H9 (cell line): ENCODE measurements around the gene KIF26A. TPM values are rescaled to one million over a fixed set of nuclear protein-coding genes. Genes with fewer than 3 reads are reported as not detected.

ENCODE experiments used
- DNase-seq: peaks from one replicate; pipeline ENCODE4 v3.0.0-alpha.2; 2017
- H2AFZ ChIP-seq: one replicate; pipeline ENCODE4 v1.6.1; 2013; ENCODE audit warnings: mild to moderate bottlenecking, low read length, control low read depth, moderate library complexity
- H2AK5ac ChIP-seq: 2 replicates; pipeline ENCODE4 v1.6.1; 2013; ENCODE audit warnings: low read length, control low read depth, mixed read lengths; ENCODE audit not compliant: insufficient read length
- H2BK120ac ChIP-seq: one replicate; pipeline ENCODE4 v1.6.1; 2013; ENCODE audit warnings: low read depth, mild to moderate bottlenecking, low read length, control low read depth, inconsistent platforms; ENCODE audit not compliant: poor library complexity, severe bottlenecking
- H2BK12ac ChIP-seq: 2 replicates; pipeline ENCODE4 v1.6.1; 2013; ENCODE audit warnings: low read length, control low read depth, mixed read lengths, low read depth; ENCODE audit not compliant: insufficient read length
- H2BK15ac ChIP-seq: 2 replicates; pipeline ENCODE4 v1.6.1; 2013; ENCODE audit warnings: low read depth, low read length, control low read depth
- H2BK20ac ChIP-seq: one replicate; pipeline ENCODE4 v1.6.1; 2013; ENCODE audit warnings: low read depth, mild to moderate bottlenecking, low read length, control low read depth, inconsistent platforms; ENCODE audit not compliant: poor library complexity, severe bottlenecking
- H2BK5ac ChIP-seq: 2 replicates; pipeline ENCODE4 v1.6.1; 2013; ENCODE audit warnings: low read length, control low read depth, mixed read lengths; ENCODE audit not compliant: insufficient read length
- H3K14ac ChIP-seq: 2 replicates; pipeline ENCODE4 v1.6.1; 2013; ENCODE audit warnings: low read length, control low read depth; ENCODE audit not compliant: insufficient read depth
- H3K18ac ChIP-seq: 2 replicates; pipeline ENCODE4 v1.6.1; 2013; ENCODE audit warnings: low read depth, mild to moderate bottlenecking, mixed read lengths, low read length, control low read depth; ENCODE audit not compliant: insufficient read length
- H3K23ac ChIP-seq: 2 replicates; pipeline ENCODE4 v1.6.1; 2013; ENCODE audit warnings: low read length, control low read depth, mixed read lengths, low read depth; ENCODE audit not compliant: insufficient read length
- H3K23me2 ChIP-seq: 2 replicates; pipeline ENCODE4 v1.6.1; 2013; ENCODE audit warnings: low read depth, mild to moderate bottlenecking, mixed read lengths, low read length, control low read depth; ENCODE audit not compliant: insufficient read length, poor library complexity, severe bottlenecking
- H3K27ac ChIP-seq: 2 replicates; pipeline ENCODE4 v1.5.1; 2013; ENCODE audit warnings: low read length, control low read depth, mixed read lengths, low read depth; ENCODE audit not compliant: insufficient read length
- H3K27me3 ChIP-seq: 2 replicates; pipeline ENCODE4 v1.6.1; 2013; ENCODE audit warnings: low read length, control low read depth, inconsistent platforms; ENCODE audit not compliant: insufficient read depth
- H3K4ac ChIP-seq: 2 replicates; pipeline ENCODE4 v1.6.1; 2013; ENCODE audit warnings: low read depth, mild to moderate bottlenecking, control low read depth, inconsistent platforms, low read length, moderate library complexity
- H3K4me1 ChIP-seq: 2 replicates; pipeline ENCODE4 v1.6.1; 2013; ENCODE audit warnings: low read length, control low read depth, inconsistent platforms; ENCODE audit not compliant: insufficient read depth
- H3K4me2 ChIP-seq: 2 replicates; pipeline ENCODE4 v1.6.1; 2013; ENCODE audit warnings: low read length, control low read depth, mixed read lengths; ENCODE audit not compliant: insufficient read length, insufficient read depth
- H3K56ac ChIP-seq: 2 replicates; pipeline ENCODE4 v1.6.1; 2013; ENCODE audit warnings: low read depth, mild to moderate bottlenecking, mixed read lengths, low read length, control low read depth; ENCODE audit not compliant: insufficient read length
- H3K79me1 ChIP-seq: 2 replicates; pipeline ENCODE4 v1.6.1; 2013; ENCODE audit warnings: low read depth, mild to moderate bottlenecking, moderate library complexity, low read length, control low read depth, inconsistent platforms; ENCODE audit not compliant: insufficient read depth, poor library complexity, severe bottlenecking
- H3K79me2 ChIP-seq: 2 replicates; pipeline ENCODE4 v1.6.1; 2013; ENCODE audit warnings: low read length, control low read depth, inconsistent platforms; ENCODE audit not compliant: insufficient read depth
- H3K9ac ChIP-seq: 2 replicates; pipeline ENCODE4 v1.6.1; 2013; ENCODE audit warnings: low read length, control low read depth, mixed read lengths; ENCODE audit not compliant: insufficient read length; ENCODE audit errors: extremely low read depth
- H3K9me3 ChIP-seq: one replicate; pipeline ENCODE4 v1.6.1; 2013; ENCODE audit warnings: low read depth, low read length, inconsistent platforms; ENCODE audit not compliant: control insufficient read depth
- H3T11ph ChIP-seq: one replicate; pipeline ENCODE4 v1.6.1; 2013; ENCODE audit warnings: mild to moderate bottlenecking, low read length, control low read depth, inconsistent platforms
- H4K20me1 ChIP-seq: one replicate; pipeline ENCODE4 v1.6.1; 2013; ENCODE audit not compliant: control insufficient read depth, insufficient read length, insufficient read depth
- H4K5ac ChIP-seq: 2 replicates; pipeline ENCODE4 v1.6.1; 2013; ENCODE audit warnings: low read depth, mild to moderate bottlenecking, mixed read lengths, low read length, control low read depth; ENCODE audit not compliant: insufficient read length
- H4K8ac ChIP-seq: replicated peaks from 2 replicates; pipeline ENCODE4 v1.6.1; 2013; ENCODE audit warnings: low read length, control low read depth, mixed read lengths, low read depth; ENCODE audit not compliant: insufficient read length
- H4K91ac ChIP-seq: 2 replicates; pipeline ENCODE4 v1.6.1; 2013; ENCODE audit warnings: low read depth, mild to moderate bottlenecking, moderate library complexity, mixed read lengths, low read length, control low read depth; ENCODE audit not compliant: insufficient read length
- H3K27ac Mint-ChIP-seq, 3 experiments: 2 replicates in 2 of 3; 3 replicates in 1 of 3; pipeline ENCODE4 v1.8.0; 2020 to 2021; ENCODE audit warnings: mixed read lengths in 3 of 3, mild to moderate bottlenecking in 1 of 3, moderate library complexity in 1 of 3
- H3K27me3 Mint-ChIP-seq: 2 replicates; pipeline ENCODE4 v1.8.0; 2021; ENCODE audit warnings: low read depth, mild to moderate bottlenecking, moderate library complexity, mixed read lengths
- H3K36me3 Mint-ChIP-seq, 3 experiments: 2 replicates in 2 of 3; 3 replicates in 1 of 3; pipeline ENCODE4 v1.8.0; 2020 to 2021; ENCODE audit warnings: low read depth in 3 of 3, mixed read lengths in 3 of 3; ENCODE audit not compliant: insufficient read depth in 1 of 3
- H3K4me1 Mint-ChIP-seq, 2 experiments: 2 replicates each; pipeline ENCODE4 v1.8.0; 2020; ENCODE audit warnings: mixed read lengths in 2 of 2
- H3K4me3 Mint-ChIP-seq, 2 experiments: 2 replicates in 1 of 2; 3 replicates in 1 of 2; pipeline ENCODE4 v1.8.0; 2020 to 2021; ENCODE audit warnings: mild to moderate bottlenecking in 2 of 2, mixed read lengths in 2 of 2, moderate library complexity in 1 of 2
- H3K9me3 Mint-ChIP-seq, 2 experiments: 2 replicates in 1 of 2; 3 replicates in 1 of 2; pipeline ENCODE4 v1.8.0; 2020; ENCODE audit warnings: mild to moderate bottlenecking in 2 of 2, mixed read lengths in 2 of 2, moderate library complexity in 1 of 2
- WGBS: extraction: QIAGEN DNeasy Blood & Tissue Kit; methylation state at CpG from one replicate; pipeline ENCODE4 v1.1.7; 2013; ENCODE audit warnings: missing lambda C conversion rate, low lambda C conversion rate, mixed read lengths; ENCODE audit not compliant: insufficient read length; ENCODE audit errors: extremely low coverage; 5-methylcytosine and 5-hydroxymethylcytosine counted together
- total RNA-seq: library from RNA; stranded (reverse); gene quantifications from 2 replicates; pipeline ENCODE4 v1.2.1, GENCODE V29; 2021
- TF ChIP-seq, protein P1 (sequence below): fragments of 200-600 bp; sonication (generic); conservative IDR thresholded peaks from 3 replicates; pipeline ENCODE4 v1.8.0; 2021; ENCODE audit warnings: antibody characterized with exemption, mild to moderate bottlenecking

Gene KIF26A
- total RNA-seq, 1 experiment from 2014 or later, result 44.2 TPM

DNA sequence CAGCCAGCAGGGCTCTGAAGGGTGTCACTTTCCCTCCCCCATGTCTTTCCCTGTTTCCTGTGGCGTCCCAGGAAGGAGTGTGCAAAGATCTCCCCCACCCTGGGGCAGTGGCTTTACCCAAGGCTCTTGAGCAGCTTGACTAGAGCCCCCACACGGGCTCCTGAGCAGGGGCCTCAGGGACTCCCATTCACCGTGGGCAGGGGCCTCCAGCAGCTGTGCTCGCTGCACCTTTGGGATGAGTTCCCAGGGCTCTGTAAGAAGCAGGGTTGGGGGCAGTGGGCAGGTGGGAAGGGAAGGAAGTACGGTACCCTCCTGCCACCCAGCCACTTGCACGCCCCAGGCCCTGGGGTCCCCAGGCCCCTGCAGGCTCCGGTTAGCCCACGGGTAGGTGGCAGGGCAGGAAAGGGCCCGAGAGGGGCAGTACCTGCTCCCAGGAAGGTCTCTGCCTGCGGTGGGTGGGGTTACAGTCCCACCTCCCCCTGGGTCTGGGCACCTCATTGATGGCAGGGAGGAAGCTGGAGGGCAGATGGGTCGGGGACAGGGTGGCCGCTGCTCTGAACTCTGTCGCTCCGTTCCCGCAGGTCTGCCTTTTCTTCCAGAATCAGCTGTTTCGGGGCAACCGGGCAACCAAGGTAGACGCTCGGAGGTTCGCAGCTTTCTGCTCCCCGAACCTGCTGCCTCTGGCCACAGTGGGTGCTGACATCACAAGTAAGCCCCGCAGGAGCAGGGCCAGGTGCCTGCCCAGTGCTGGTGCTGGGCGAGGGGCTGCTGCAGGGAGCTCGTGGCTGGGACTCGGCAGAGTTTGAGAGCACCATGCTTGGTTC, 39.9 kb upstream of the KIF26A start:
- H3K18ac ChIP-seq, result no peak overlapping the region
- H3K23me2 ChIP-seq, result no peaks in the 10 kb centered on the region
- H3K4me3 Mint-ChIP-seq, result no peak overlapping the region
- H3K4me1 Mint-ChIP-seq, result peaks cover 6 to 8% of the 10 kb centered on the region in 2 experiments
- H2BK120ac ChIP-seq, result no peak overlapping the region
- no peaks in the 10 kb centered on the region for H3K9me3 ChIP-seq
- H2BK5ac ChIP-seq, result no peak overlapping the region
- no peak overlapping the region for H3K4ac ChIP-seq
- no peak for DNase-seq
- no peak overlapping the region for H3K4me2 ChIP-seq
- H3K27ac Mint-ChIP-seq, result no peak overlapping the region
- H3K56ac ChIP-seq, result no peak overlapping the region
- no peak overlapping the region for H4K91ac ChIP-seq
- no peak overlapping the region for H3K9ac ChIP-seq
- no CpG with 5 or more reads among the region's 25 CpGs for WGBS
- no peak overlapping the region for H3K23ac ChIP-seq
- no peak overlapping the region for H3K27ac ChIP-seq
- H2AFZ ChIP-seq, result no peak overlapping the region
- H2BK12ac ChIP-seq, result no peak overlapping the region
- H4K20me1 ChIP-seq, result no peaks in the 10 kb centered on the region
- no peak overlapping the region; the same call in 1 of the 2 replicates for H3K14ac ChIP-seq
- no peaks in the 10 kb centered on the region for H3K4me1 ChIP-seq
- H2BK15ac ChIP-seq, result no peak overlapping the region
- H2AK5ac ChIP-seq, result no peak overlapping the region
- no peaks in the 10 kb centered on the region for H3K36me3 Mint-ChIP-seq
- no peaks in the 10 kb centered on the region for H3K79me2 ChIP-seq
- H2BK20ac ChIP-seq, result no peak overlapping the region
- no peak overlapping the region for H3T11ph ChIP-seq
- H3K27me3 ChIP-seq, result no peaks in the 10 kb centered on the region
- H3K27me3 Mint-ChIP-seq, result peaks cover 13% of the 10 kb centered on the region
- TF ChIP-seq, protein P1, sequence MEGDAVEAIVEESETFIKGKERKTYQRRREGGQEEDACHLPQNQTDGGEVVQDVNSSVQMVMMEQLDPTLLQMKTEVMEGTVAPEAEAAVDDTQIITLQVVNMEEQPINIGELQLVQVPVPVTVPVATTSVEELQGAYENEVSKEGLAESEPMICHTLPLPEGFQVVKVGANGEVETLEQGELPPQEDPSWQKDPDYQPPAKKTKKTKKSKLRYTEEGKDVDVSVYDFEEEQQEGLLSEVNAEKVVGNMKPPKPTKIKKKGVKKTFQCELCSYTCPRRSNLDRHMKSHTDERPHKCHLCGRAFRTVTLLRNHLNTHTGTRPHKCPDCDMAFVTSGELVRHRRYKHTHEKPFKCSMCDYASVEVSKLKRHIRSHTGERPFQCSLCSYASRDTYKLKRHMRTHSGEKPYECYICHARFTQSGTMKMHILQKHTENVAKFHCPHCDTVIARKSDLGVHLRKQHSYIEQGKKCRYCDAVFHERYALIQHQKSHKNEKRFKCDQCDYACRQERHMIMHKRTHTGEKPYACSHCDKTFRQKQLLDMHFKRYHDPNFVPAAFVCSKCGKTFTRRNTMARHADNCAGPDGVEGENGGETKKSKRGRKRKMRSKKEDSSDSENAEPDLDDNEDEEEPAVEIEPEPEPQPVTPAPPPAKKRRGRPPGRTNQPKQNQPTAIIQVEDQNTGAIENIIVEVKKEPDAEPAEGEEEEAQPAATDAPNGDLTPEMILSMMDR, result no peak
- H4K5ac ChIP-seq, result no peak overlapping the region
- no peak overlapping the region for H4K8ac ChIP-seq
- no peaks in the 10 kb centered on the region for H3K79me1 ChIP-seq
- H3K9me3 Mint-ChIP-seq, result no peaks in the 10 kb centered on the region
